ENCODE data around the gene TEX53. TPM values are rescaled to one million over a fixed set of nuclear protein-coding genes. Genes with fewer than 3 reads are reported as not detected.

Gene TEX53
- polyA plus RNA-seq, 1 donor from 2014 or later: not detected

- Histone ChIP-seq H4K20me1 (ENCODE audit: insufficient read depth) (no peaks in the 10 kb centered on the region), H3K27me3 (ENCODE audit: insufficient read depth, low read depth, low read length) (no peaks in the 10 kb centered on the region), H3K9me3 (ENCODE audit: low read length) (no peaks in the 10 kb centered on the region), H3K9ac (ENCODE audit: low read length) (no peak overlapping the region), H3K9me2 (ENCODE audit: insufficient read depth, low read length) (no peaks in the 10 kb centered on the region), H3K4me3 (ENCODE audit: low read length) (no peak overlapping the region), H3K4me2 (ENCODE audit: low read length) (no peak overlapping the region), H3K36me3 (ENCODE audit: insufficient read depth, low read length) (no peaks in the 10 kb centered on the region), H3K27ac (ENCODE audit: low read length) (no peak overlapping the region), H2AFZ (ENCODE audit: low read depth, low read length) (no peak overlapping the region), H3K79me2 (replicated peaks; ENCODE audit: insufficient read depth, low read length) (no peaks in the 10 kb centered on the region), H3F3A (ENCODE audit: insufficient read depth, low read length, poor library complexity, severe bottlenecking) (no peaks in the 10 kb centered on the region)
- TF ChIP-seq EZH2 (IDR thresholded peaks at IDR 0.05; ENCODE audit: borderline replicate concordance, insufficient read depth, low read length, poor library complexity, severe bottlenecking) (no peak), EP300 (conservative IDR thresholded peaks at IDR 0.05; ENCODE audit: poor library complexity, severe bottlenecking) (no peak), REST (IDR thresholded peaks at IDR 0.05; ENCODE audit: borderline replicate concordance) (no peak), POLR2AphosphoS5 (IDR thresholded peaks at IDR 0.05) (no peak), RAD21 (conservative IDR thresholded peaks at IDR 0.05) (no peak), TAF1 (IDR thresholded peaks at IDR 0.05; ENCODE audit: low read depth) (no peak), SMC3 (conservative IDR thresholded peaks at IDR 0.05; ENCODE audit: poor library complexity) (no peak), MXI1 (conservative IDR thresholded peaks at IDR 0.05; ENCODE audit: poor library complexity, severe bottlenecking) (no peak)
- TF ChIP-seq, protein P1, sequence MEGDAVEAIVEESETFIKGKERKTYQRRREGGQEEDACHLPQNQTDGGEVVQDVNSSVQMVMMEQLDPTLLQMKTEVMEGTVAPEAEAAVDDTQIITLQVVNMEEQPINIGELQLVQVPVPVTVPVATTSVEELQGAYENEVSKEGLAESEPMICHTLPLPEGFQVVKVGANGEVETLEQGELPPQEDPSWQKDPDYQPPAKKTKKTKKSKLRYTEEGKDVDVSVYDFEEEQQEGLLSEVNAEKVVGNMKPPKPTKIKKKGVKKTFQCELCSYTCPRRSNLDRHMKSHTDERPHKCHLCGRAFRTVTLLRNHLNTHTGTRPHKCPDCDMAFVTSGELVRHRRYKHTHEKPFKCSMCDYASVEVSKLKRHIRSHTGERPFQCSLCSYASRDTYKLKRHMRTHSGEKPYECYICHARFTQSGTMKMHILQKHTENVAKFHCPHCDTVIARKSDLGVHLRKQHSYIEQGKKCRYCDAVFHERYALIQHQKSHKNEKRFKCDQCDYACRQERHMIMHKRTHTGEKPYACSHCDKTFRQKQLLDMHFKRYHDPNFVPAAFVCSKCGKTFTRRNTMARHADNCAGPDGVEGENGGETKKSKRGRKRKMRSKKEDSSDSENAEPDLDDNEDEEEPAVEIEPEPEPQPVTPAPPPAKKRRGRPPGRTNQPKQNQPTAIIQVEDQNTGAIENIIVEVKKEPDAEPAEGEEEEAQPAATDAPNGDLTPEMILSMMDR (IDR thresholded peaks at IDR 0.05; ENCODE audit: poor library complexity, severe bottlenecking): no peak
Measured at GRCh38 chr9:114696814-114697544, 39.4 kb upstream of the TEX53 start.

DNA sequence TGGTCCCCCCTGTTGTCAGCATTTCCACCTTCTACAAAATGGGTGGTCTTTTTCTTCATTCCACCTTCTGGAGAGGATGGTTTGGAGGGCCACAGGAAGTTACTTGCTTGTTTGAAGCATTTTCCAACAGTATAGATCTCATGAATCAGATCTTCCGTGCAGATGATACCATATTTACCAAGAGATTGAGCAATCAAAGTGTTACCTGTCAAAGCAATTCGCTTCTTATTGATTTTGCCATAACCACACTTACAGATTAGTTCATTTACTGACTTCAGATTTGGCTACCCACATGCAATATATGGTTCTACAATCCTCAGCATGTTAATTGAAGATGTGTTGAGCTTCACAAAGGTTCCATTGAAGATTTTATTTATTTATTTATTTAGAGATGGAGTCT lies 38.3 kb upstream of the TEX53 start:
- H3F3A ChIP-seq (ENCODE audit: insufficient read depth, low read length, poor library complexity, severe bottlenecking): no peaks in the 10 kb centered on the region
- H3K36me3 ChIP-seq (ENCODE audit: insufficient read depth, low read length): no peaks in the 10 kb centered on the region
- H4K20me1 ChIP-seq (ENCODE audit: insufficient read depth): no peaks in the 10 kb centered on the region
- TF ChIP-seq MXI1 (conservative IDR thresholded peaks at IDR 0.05; ENCODE audit: poor library complexity, severe bottlenecking) (no peak), POLR2AphosphoS5 (IDR thresholded peaks at IDR 0.05) (no peak), SMC3 (conservative IDR thresholded peaks at IDR 0.05; ENCODE audit: poor library complexity) (no peak), TAF1 (IDR thresholded peaks at IDR 0.05; ENCODE audit: low read depth) (no peak), REST (IDR thresholded peaks at IDR 0.05; ENCODE audit: borderline replicate concordance) (no peak), EP300 (conservative IDR thresholded peaks at IDR 0.05; ENCODE audit: poor library complexity, severe bottlenecking) (no peak), RAD21 (conservative IDR thresholded peaks at IDR 0.05) (no peak), EZH2 (IDR thresholded peaks at IDR 0.05; ENCODE audit: borderline replicate concordance, insufficient read depth, low read length, poor library complexity, severe bottlenecking) (no peak)
- TF ChIP-seq, protein P1 (IDR thresholded peaks at IDR 0.05; ENCODE audit: poor library complexity, severe bottlenecking): no peak
- H3K79me2 ChIP-seq (replicated peaks; ENCODE audit: insufficient read depth, low read length): no peaks in the 10 kb centered on the region
- H3K9me2 ChIP-seq (ENCODE audit: insufficient read depth, low read length): no peaks in the 10 kb centered on the region
- no peak overlapping the region for H3K4me3 ChIP-seq (ENCODE audit: low read length)
- no peak overlapping the region for H3K9ac ChIP-seq (ENCODE audit: low read length)
- H3K27ac ChIP-seq (ENCODE audit: low read length): no peak overlapping the region
- no peak overlapping the region for H3K4me2 ChIP-seq (ENCODE audit: low read length)
- no peaks in the 10 kb centered on the region for H3K9me3 ChIP-seq (ENCODE audit: low read length)
- no peak overlapping the region for H2AFZ ChIP-seq (ENCODE audit: low read depth, low read length)
- H3K27me3 ChIP-seq (ENCODE audit: insufficient read depth, low read depth, low read length): no peaks in the 10 kb centered on the region
